ENCODE results near the gene SFMBT2. TPM values are rescaled to one million over a fixed set of nuclear protein-coding genes. Genes with fewer than 3 reads are reported as not detected.

The SFMBT2 gene
- total and polyA plus RNA-seq, 12 donors, result 3.7 to 17.9 (median 12.7) TPM

DNA sequence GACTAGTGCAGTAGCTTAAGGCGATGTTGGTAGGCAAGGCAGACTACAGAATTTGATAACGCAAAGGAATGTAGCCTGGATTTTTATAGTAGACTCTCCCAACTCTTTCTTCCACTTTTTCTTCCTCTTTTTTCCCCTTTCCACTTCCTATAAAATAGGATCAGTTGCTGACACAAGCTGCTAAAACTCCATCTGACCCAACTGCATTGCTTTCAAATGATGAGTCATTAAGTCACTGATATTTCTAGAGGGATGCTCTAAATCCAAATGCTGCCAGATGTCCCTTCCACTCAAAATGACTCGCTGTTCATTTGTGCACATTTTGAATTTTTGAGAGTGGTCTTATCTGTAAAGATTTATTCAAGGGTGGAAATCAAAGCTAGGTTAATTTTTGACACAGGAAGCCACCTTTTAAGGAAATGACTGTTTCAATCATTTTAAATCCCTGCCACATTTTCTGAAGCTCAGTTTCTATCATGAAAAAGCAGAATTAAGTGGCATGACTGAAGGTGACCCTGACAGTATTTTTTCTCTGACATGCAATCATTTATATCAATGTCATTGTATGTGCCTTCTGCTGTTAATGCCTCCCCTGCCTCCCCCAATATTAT, 25.8 kb upstream of the SFMBT2 start:
- Histone ChIP-seq H3K4me3 (no peak overlapping the region), H3K27me3 (no peaks in the 10 kb centered on the region), H3K27ac (peak overlapping the region in 1 of 5 donors; percentile 30), H3K9me3 (replicated peaks in 1 of 3) (no peaks in the 10 kb centered on the region), H3K4me1 (replicated peaks in 1 of 2) (peaks cover 0 to 5% of the 10 kb centered on the region in 2 donors), H3K36me3 (replicated peaks in 1 of 2) (no peaks in the 10 kb centered on the region)
- no peak for DNase-seq
- TF ChIP-seq, protein P1, sequence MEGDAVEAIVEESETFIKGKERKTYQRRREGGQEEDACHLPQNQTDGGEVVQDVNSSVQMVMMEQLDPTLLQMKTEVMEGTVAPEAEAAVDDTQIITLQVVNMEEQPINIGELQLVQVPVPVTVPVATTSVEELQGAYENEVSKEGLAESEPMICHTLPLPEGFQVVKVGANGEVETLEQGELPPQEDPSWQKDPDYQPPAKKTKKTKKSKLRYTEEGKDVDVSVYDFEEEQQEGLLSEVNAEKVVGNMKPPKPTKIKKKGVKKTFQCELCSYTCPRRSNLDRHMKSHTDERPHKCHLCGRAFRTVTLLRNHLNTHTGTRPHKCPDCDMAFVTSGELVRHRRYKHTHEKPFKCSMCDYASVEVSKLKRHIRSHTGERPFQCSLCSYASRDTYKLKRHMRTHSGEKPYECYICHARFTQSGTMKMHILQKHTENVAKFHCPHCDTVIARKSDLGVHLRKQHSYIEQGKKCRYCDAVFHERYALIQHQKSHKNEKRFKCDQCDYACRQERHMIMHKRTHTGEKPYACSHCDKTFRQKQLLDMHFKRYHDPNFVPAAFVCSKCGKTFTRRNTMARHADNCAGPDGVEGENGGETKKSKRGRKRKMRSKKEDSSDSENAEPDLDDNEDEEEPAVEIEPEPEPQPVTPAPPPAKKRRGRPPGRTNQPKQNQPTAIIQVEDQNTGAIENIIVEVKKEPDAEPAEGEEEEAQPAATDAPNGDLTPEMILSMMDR (IDR thresholded peaks at IDR 0.05), result no peak
- TF ChIP-seq POLR2A (IDR thresholded peaks at IDR 0.05), result no peak
- intact Hi-C loops (cut with DNase I), result no loop called here
- 71 to 77% (median 74%) methylated on average over 3 of the region's 3 CpGs for WGBS, 4 donors

DNA sequence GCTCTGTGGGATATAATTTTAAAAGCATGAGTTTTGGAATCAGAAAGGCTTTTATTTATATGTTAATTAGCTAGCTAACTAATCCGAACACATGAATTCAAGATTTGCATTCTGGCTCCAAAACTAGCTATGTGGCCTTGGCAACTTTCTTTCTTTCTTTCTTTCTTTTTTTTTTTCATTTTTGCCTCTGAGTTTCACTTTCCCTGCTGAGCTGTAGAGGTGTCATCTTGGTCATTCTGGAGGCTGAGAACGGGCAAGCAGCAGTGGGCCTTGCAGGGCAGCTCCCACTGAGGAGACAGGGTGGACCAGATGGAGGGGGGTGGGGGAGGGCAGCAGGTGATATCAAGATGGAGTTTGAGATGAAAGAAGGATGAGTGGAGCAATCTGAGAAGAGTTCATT, 24.8 kb upstream of the SFMBT2 start:
- no peaks in the 10 kb centered on the region for H3K36me3 ChIP-seq (replicated peaks in 1 of 2)
- 39 to 57% (median 49%) methylated on average over 2 of the region's 2 CpGs for WGBS, 4 donors
- no peak overlapping the region for H3K4me3 ChIP-seq
- intact Hi-C loops (cut with DNase I), result no loop called here
- TF ChIP-seq POLR2A (IDR thresholded peaks at IDR 0.05), result no peak
- TF ChIP-seq, protein P1 (IDR thresholded peaks at IDR 0.05), result no peak
- peak overlapping the region in 1 of 5 donors; percentile 13 for H3K27ac ChIP-seq
- no peaks in the 10 kb centered on the region for H3K27me3 ChIP-seq
- no peak for DNase-seq
- peaks cover 0 to 5% of the 10 kb centered on the region in 2 donors for H3K4me1 ChIP-seq (replicated peaks in 1 of 2)
- no peaks in the 10 kb centered on the region for H3K9me3 ChIP-seq (replicated peaks in 1 of 3)

DNA sequence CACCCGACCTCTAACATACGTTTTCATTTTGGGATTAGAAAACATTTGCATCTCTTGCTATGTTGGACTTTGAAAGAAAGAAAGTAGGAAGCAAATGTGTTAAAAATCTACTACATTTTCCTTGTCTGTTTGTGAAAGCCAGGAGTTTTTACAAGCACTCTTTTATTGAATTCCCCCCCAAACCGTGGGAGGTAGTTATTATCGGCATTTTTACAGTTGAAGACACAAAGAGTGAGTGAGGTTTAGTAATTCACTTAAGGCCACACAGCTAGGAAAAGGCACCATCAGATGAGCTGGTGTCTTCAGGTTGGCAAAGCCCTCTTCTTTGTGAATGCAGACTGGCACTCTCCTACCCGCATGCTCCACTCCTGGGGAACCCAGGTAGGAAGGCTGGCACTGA, 23.5 kb upstream of the SFMBT2 start:
- Histone ChIP-seq H3K36me3 (replicated peaks in 1 of 2) (no peaks in the 10 kb centered on the region), H3K27ac (no peak overlapping the region), H3K9me3 (replicated peaks in 1 of 3) (no peaks in the 10 kb centered on the region), H3K4me3 (no peak overlapping the region), H3K4me1 (replicated peaks in 1 of 2) (peaks cover 0 to 5% of the 10 kb centered on the region in 2 donors), H3K27me3 (no peaks in the 10 kb centered on the region)
- no peak for DNase-seq
- TF ChIP-seq, protein P1 (IDR thresholded peaks at IDR 0.05), result no peak
- TF ChIP-seq POLR2A (IDR thresholded peaks at IDR 0.05), result no peak
- WGBS, 4 donors, result 89 to 96% (median 90%) methylated on average over 5 of the region's 5 CpGs
- intact Hi-C loops (cut with DNase I), result no loop called here

DNA sequence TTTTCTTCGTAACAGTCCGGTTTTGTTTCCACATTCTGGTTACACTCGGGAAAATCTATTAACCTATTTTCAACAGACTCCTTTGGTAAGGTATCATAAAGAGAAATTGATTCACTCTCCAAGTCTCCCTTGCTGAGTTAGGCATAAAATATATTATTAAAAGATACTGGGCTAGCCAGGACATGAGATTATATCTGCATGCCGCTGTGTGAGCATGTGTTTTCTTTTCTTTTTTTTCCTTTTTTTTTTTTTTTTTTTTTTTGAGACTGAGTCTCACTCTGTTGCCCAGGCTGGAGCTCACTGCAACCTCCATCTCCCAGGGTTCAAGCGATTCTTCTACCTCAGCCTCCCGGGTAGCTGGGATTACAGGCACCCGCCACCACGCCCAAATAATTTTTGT, 23.0 kb upstream of the SFMBT2 start:
- Histone ChIP-seq H3K4me1 (replicated peaks in 1 of 2) (peaks cover 0 to 5% of the 10 kb centered on the region in 2 donors), H3K4me3 (no peak overlapping the region), H3K9me3 (replicated peaks in 1 of 3) (no peaks in the 10 kb centered on the region), H3K36me3 (replicated peaks in 1 of 2) (no peaks in the 10 kb centered on the region), H3K27me3 (no peaks in the 10 kb centered on the region), H3K27ac (no peak overlapping the region)
- intact Hi-C loops (cut with DNase I), result no loop called here
- DNase-seq, result no peak
- WGBS, 4 donors, result 77 to 82% (median 79%) methylated on average over 7 to 8 of the region's 8 CpGs
- TF ChIP-seq POLR2A (IDR thresholded peaks at IDR 0.05), result no peak
- TF ChIP-seq, protein P1 (IDR thresholded peaks at IDR 0.05), result no peak
